ENCODE measurements around the gene RCBTB2.
A peak's percentile ranks its signal among the peaks of the same experiment; 100 is the strongest.

The RCBTB2 gene

GRCh38 chr13:48563626-48564025 is 30.7 kb upstream of the RCBTB2 start:
- DNase-seq (ENCODE audit: low spot score), result no peak

- peak; percentile 75 for DNase-seq (ENCODE audit: low spot score)
Observed at GRCh38 chr13:48562296-48563066, 29.6 kb upstream of the RCBTB2 start.

GRCh38 chr13:48561466-48562235 is 28.8 kb upstream of the RCBTB2 start:
- no peak for DNase-seq (ENCODE audit: low spot score)

- DNase-seq (ENCODE audit: low spot score), result no peak
Observed at GRCh38 chr13:48560657-48561337, 27.9 kb upstream of the RCBTB2 start.

- no peak for DNase-seq (ENCODE audit: low spot score)
Observed at GRCh38 chr13:48559638-48560320, 26.9 kb upstream of the RCBTB2 start.

- no peak for DNase-seq (ENCODE audit: low spot score)
Observed at GRCh38 chr13:48556817-48557216, 23.9 kb upstream of the RCBTB2 start.

GRCh38 chr13:48555441-48555840 is 22.6 kb upstream of the RCBTB2 start:
- DNase-seq (ENCODE audit: low spot score), result no peak

GRCh38 chr13:48551329-48551728 is 18.4 kb upstream of the RCBTB2 start:
- no peak for DNase-seq (ENCODE audit: low spot score)

GRCh38 chr13:48549658-48550057 is 16.8 kb upstream of the RCBTB2 start:
- no peak for DNase-seq (ENCODE audit: low spot score)

- no peak for DNase-seq (ENCODE audit: low spot score)
Observed at GRCh38 chr13:48547663-48548092, 14.8 kb upstream of the RCBTB2 start.

- DNase-seq (ENCODE audit: low spot score), result no peak
Observed at GRCh38 chr13:48545608-48546007, 12.7 kb upstream of the RCBTB2 start.

GRCh38 chr13:48542581-48543341 is 9.9 kb upstream of the RCBTB2 start:
- DNase-seq (ENCODE audit: low spot score), result no peak

- no peak for DNase-seq (ENCODE audit: low spot score)
Observed at GRCh38 chr13:48542138-48542537, 9.3 kb upstream of the RCBTB2 start.

GRCh38 chr13:48539550-48539949 is 6.7 kb upstream of the RCBTB2 start:
- DNase-seq (ENCODE audit: low spot score), result no peak

- DNase-seq (ENCODE audit: low spot score), result no peak
Observed at GRCh38 chr13:48536621-48537250, 3.9 kb upstream of the RCBTB2 start.

- no peak for DNase-seq (ENCODE audit: low spot score)
Observed at GRCh38 chr13:48535766-48536165, 2.9 kb upstream of the RCBTB2 start.

GRCh38 chr13:48534911-48535501 is 2.1 kb upstream of the RCBTB2 start:
- no peak for DNase-seq (ENCODE audit: low spot score)

- DNase-seq (ENCODE audit: low spot score), result no peak
Observed at GRCh38 chr13:48533961-48534600, 1.2 kb upstream of the RCBTB2 start.

- no peak for DNase-seq (ENCODE audit: low spot score)
Observed at GRCh38 chr13:48532256-48532505, 699 bp downstream of the RCBTB2 start.
